Caki2 (cell line): ENCODE measurements around the gene MFNG. TPM values are rescaled to one million over a fixed set of nuclear protein-coding genes. Genes with fewer than 3 reads are reported as not detected.

Experiments used
- DNase-seq: peaks from one replicate; pipeline ENCODE4 v3.0.0-alpha.2; 2015; ENCODE audit warnings: low read depth
- in situ Hi-C: cut with HindIII; loops from 2 replicates; pipeline ENCODE4 v1.10.0; 2016; ENCODE audit warnings: low sequenced_read_pairs, low pct_unique_long_range_greater_than_20kb, mixed read lengths
- total RNA-seq: library from RNA; depleted of rRNA; stranded (reverse); fragments of >200 nt; shearing (Covaris generic); gene quantifications from 2 replicates; pipeline ENCODE4 v1.2.3, GENCODE V29; 2014; ENCODE audit warnings: low replicate concordance; rRNA removed

Gene MFNG
- total RNA-seq, 1 experiment from 2014 or later = 0.54 TPM

- in situ Hi-C loops = no loop called here
- DNase-seq = no peak
Measured at GRCh38 chr22:37419969-37420685, 66.1 kb downstream of the MFNG start.

GRCh38 chr22:37419370-37419968, 66.7 kb downstream of the MFNG start:
- in situ Hi-C loops = no loop called here
- no peak for DNase-seq

Other genes with a start within 250 kb of the MFNG start
- gene RAC2, start 242.1 kb downstream of the MFNG start, total RNA-seq = 16.2 and 20.6 TPM in 2 replicates
- gene CYTH4, start 203.9 kb downstream of the MFNG start, total RNA-seq = 0.98 and 1.3 TPM in 2 replicates
- 10.2 and 12.9 TPM in 2 replicates for gene ELFN2, start 58.9 kb downstream of the MFNG start, total RNA-seq
- 47.3 and 58.6 TPM in 2 replicates for gene CARD10, start 33.0 kb upstream of the MFNG start, total RNA-seq
- 8.9 and 9.1 TPM in 2 replicates for gene CDC42EP1, start 74.1 kb upstream of the MFNG start, total RNA-seq
- not detected in 2 replicates for gene LGALS2, start 93.7 kb upstream of the MFNG start, total RNA-seq
- 43.4 and 52.0 TPM in 2 replicates for gene GGA1, start 122.5 kb upstream of the MFNG start, total RNA-seq
- gene SH3BP1, start 153.3 kb upstream of the MFNG start, total RNA-seq = 1.2 and 3.2 TPM in 2 replicates
- 51.9 and 75.8 TPM in 2 replicates for gene PDXP, start 172.3 kb upstream of the MFNG start, total RNA-seq
- gene LGALS1, start 189.3 kb upstream of the MFNG start, total RNA-seq = 5,023 and 5,137 TPM in 2 replicates
- gene NOL12, start 200.0 kb upstream of the MFNG start, total RNA-seq = 70.5 and 107 TPM in 2 replicates
- 233 and 274 TPM in 2 replicates for gene TRIOBP, start 210.7 kb upstream of the MFNG start, total RNA-seq